AG20443 (cell line): ENCODE measurements around the gene SBSN.

Experiments
- DNase-seq: peaks from one replicate; pipeline ENCODE4 v3.0.0; 2012; ENCODE audit warnings: low spot score, mixed read lengths

The SBSN gene

DNA sequence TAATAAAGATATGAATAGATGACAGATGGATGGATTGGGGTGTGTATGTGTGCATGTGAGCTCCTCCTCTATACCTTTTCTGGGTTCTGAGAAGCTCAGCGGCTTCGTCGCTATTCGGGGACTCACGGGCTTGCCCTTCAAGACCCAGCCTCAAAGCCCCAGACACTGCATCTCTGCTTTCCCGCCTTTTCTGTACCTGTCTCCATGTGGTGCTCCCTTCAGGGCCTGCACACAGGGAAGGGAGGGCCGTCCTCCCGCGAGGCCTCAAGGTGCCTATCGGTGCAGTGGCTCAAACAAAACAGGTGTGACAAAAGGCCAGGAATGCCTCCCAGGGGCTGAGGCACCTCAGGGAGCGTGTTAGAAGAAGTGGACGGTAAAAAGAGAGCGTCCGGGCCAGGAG, 54.0 kb downstream of the SBSN start:
- DNase-seq: no peak
